G401.6 (cell line): ENCODE measurements around the gene GPR137B.
"Not testable (repeated sequence)": the region's sequence is repeated elsewhere in the genome, so short reads cannot be mapped to it uniquely, and the experiment has no call there.

Experiments used
- FAIRE-seq: peaks from 2 replicates; lab custom pipeline; 2012; peaks lifted over from hg19 to GRCh38; lab: Jason Lieb, UNC

The GPR137B gene

GRCh38 chr1:236144446-236145150 lies 2.3 kb downstream of the GPR137B start:
- no peak for FAIRE-seq

GRCh38 chr1:236147068-236147467 lies 4.7 kb downstream of the GPR137B start:
- FAIRE-seq: no peak

DNA sequence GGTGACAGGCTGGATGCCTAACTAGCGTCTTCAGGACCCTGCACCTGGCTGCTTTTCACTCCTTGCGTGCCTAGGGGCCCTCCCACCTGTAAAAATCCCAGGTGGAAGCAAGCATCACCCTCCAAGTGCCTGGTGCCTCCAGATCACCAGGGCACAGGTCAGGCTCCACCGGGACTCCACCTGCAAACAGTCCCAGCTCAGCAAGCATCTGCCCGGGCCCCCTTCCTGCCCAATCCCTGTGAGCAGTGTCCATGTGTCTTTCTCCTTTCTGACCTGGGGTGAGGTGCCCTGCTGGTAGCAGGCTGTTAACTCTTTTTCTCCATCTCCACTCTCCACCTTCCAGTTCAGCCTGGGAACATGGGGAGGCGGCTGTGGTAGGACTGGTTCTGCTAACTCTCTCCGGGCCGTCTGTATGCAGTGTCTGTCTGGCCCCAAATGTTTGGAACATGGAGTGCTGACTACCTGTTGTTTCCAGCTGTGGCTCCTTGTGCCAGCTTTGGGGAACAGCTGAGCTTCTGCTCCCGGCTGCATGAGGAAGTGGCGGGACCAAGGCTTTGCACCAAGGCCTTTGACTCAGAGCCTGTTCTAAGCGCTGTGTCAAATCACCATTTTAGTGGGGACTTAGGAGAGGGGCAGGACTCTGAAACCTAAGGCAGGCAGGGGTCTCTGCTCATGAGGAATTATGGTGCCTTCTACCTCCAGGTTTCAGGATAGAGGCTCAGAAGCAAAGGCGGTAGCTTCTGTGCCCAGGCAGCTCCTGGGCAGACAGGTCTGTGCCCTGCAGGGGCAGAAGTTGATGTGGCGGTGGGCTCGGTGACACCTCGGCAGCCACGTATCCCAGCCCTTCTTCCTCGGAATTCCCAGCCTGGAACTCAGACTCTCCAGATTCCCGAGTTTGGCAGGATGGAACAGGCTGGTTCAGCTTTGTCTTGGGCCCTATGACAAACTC lies 5.5 kb downstream of the GPR137B start:
- FAIRE-seq: no peak

DNA sequence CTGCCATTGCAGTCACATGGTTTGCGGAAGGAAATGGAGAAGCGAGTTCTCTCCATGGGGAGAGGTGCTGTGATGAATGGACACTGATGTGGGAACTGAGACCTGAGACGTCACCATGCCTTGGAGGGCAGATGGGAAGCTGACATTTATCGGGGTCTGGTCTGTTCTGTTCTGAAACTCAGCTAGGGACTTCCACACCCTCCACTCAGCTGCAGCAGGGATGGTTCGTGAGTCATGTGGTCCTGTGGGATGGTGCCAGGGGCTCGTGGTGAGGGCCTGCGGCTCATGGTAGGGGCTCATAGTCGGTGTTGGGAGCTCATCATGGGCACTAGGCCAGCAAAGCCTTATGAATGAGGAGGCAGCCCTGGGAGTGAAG lies 6.1 kb downstream of the GPR137B start:
- FAIRE-seq: no peak

DNA sequence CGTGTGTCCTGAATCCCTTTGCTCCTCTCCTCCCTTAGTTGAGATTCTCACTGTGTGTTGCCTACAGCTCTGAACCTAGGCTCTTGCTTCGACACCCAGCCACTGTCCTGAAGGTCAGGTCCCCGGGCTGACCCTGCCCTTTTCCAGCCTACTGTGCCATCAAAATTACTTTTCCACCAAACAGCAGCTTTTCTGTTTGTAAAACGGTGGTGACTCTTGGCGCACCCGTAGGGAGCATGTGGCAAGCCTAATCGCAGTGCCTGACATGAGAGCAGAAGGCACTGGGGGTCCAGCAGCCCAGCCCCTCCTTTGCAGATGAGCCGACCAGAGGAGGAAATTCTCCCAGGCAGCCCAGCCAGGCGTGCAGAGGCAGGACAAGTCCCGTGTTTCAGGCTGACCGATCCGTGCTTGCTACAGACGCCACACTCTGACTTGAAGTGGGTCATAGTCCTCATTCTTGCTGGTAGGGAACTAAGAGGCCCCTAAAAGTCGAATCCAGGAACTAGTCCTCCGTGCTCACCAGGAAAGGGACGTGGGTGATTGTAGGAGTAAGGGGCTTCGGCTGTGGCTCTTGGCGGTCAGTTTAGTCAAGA lies 6.8 kb downstream of the GPR137B start:
- no peak for FAIRE-seq

DNA sequence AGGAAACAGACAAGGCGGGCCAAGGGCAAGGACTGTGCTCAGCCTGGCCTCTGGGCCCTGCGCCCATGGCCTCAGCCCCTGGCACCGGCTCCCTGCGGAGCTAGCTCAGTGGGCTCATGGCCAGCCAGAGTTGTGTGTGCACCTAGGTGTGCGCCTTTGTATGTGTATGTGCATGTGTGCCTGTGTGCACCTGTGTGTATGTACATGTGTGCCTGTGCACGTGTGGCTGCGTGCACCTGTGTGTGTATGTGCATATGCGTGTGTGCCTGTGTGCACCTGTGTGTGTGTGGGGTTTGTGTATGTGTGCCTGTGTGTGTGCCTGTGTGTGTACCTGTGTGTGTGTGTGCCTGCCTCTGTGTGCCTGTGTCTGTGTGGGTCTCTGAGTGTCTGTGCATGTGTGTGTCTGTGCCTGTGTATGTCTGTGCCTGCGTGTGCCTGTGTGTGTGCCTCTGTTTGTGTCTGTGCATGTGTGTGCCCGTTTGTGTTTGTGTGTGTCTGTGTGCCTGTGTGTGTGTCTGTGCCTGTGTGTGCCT lies 7.4 kb downstream of the GPR137B start:
- no peak for FAIRE-seq

DNA sequence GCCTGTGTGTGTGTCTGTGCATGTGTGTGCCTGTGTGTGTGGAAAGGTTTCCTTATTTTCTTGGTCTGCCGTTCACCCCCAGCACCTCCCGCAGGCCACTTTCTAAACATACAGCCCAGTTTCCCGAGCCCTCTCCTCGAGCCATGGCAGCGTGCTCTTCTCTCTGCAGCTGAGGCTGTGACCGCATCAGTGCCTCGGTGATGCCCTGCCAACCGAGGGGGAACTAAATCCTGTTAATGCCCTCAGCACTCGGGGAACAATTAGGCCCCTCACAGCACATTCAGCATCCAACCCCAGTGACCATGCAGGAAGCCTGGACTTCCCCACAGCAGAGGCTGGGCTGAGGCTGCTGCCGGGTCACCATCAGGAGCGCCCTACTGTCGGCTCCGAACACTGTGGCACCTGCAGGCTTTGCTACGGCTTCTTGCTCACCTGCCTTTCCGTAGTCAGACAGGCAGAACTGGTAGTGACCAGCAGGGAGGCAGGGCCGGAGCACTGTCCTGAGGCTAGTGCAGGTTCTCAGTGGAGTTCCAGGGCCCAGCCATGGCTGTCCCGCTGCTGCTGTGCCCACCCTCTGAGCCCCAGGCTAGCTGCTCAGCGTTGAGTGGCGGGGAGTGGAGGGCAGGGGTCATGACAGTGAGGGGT lies 8.1 kb downstream of the GPR137B start:
- FAIRE-seq: no peak

GRCh38 chr1:236150986-236151385 lies 8.6 kb downstream of the GPR137B start:
- no peak for FAIRE-seq

GRCh38 chr1:236151739-236152424 lies 9.5 kb downstream of the GPR137B start:
- no peak for FAIRE-seq

DNA sequence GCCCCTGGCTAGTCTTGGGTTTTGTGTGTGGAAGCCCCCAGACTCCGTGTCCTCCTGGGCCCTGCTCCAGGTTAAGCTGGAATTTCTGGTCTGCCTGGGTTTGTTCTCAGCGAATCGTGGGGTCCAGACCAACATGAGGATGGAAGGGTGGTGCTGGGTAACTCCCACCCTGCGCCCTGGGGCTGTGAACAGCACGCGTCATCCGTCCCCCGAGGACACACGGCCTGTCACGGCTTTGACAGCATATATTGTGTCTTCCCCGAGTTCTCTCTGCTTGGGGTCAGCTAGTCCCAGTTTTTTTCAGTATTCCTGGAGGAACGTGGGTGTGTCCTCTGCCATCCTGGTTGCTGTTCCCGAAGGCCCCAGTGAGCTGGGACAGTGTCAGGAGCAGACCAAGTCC lies 11.8 kb downstream of the GPR137B start:
- no peak for FAIRE-seq

GRCh38 chr1:236154671-236155398 lies 12.5 kb downstream of the GPR137B start:
- no peak for FAIRE-seq

DNA sequence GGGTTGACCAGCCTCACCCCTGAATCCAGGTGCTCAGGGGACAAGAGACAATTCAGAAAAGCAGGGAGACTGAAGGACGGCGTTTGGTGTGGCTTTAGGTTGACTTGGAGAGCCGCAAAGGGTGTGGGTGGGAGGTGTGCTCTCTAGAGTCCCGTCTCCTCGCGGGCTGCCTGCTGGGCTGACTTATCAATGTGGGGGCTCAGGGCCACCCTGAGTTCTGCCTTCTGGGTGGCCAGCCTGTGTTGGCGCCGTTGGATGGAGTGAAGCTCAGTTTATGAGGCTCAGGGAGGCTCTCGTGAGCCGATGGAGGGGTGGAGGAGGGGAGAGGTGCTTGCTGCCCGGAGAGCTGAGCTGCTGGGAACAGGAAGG lies 13.0 kb downstream of the GPR137B start:
- FAIRE-seq: no peak

DNA sequence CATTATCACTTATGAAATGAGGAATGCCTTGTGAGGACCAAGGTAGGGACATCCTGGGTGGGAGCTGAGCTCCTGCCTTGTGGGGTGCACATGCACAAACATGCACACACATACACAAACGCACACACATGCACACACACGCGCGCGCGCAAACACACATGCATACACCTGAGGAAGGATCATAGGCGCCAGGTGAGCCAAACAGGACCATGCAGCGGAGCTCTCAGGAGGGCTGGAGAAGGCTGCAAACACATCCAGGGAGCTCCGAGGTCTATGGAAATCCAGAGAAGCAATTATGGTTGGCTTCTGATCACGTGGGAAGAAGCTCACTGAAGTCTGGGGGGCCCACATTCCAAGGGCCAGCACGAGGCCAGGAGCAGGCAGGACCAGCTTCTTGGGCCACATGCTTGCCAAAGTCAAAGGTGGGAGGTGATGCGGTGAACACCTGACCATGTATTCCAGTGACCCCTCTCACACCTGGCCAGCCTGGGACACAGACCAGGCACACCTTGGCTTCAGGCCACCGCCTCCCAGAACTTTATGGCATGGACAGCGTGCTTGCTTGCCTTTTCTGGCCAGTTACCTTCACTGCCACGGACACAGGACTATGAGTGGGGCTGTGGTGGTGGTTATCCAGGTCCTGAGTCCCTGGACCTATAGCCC lies 13.6 kb downstream of the GPR137B start:
- FAIRE-seq: no peak

GRCh38 chr1:236156512-236157208 lies 14.3 kb downstream of the GPR137B start:
- FAIRE-seq: no peak

DNA sequence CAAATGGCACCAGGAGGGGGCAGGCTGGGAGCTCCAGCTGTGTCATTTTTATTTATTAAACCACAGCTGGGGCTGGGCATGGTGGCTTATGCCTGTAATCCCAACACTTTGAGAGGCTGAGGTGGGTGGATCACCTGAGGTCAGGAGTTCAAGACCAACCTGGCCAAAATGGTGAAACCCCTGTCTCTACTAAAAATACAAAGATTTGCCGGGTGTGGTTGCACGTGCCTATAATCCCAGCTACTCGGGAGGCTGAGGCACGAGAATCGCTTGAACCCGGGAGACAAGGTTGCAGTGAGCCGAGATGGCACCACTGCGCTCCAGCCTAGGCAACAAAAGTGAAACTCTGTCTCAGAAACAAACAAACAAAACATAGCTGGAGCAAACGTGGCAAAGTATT lies 15.7 kb downstream of the GPR137B start:
- FAIRE-seq: not testable (repeated sequence)

GRCh38 chr1:236158719-236159118 lies 16.4 kb downstream of the GPR137B start:
- no peak for FAIRE-seq

DNA sequence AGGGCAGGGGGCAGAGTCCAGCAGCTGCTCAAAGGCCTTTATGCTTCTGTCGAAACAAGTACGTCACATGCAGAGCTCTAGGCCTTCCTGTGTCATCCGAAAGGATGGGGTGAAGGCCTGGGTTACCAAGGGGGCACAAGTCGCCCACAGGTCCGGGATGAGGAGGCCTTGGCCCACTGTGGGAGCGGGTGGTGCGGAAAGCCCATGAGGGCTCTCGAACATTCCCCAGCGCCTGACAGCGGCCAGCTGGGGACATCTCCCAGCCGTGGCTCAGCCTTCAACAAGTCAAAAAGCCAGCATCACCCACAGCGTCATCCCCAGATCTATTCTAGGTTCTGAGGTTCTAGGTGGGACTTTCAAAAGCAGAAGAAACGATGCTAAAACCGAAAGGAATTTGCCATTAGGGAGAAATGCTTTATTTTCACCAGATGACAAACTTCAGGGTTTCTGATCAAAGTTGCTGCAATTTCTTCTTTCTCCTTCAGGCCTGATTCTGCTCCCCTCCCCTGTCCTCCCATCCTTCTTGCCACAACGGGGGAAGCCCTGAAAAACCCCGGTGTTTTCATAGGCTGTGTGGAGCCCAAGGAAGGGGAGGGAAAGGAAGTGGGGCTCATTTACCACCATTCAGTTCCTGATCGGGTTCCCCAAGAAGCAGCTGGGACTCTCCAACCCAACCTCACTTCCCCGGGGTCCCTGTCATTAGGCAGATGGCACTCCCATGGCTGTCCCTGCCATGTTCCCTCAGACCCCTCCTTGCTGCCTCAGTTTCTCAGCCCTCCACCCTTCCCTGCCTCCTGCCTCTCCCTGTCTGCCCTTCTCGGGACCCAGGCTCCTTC lies 17.6 kb downstream of the GPR137B start:
- FAIRE-seq: no peak

DNA sequence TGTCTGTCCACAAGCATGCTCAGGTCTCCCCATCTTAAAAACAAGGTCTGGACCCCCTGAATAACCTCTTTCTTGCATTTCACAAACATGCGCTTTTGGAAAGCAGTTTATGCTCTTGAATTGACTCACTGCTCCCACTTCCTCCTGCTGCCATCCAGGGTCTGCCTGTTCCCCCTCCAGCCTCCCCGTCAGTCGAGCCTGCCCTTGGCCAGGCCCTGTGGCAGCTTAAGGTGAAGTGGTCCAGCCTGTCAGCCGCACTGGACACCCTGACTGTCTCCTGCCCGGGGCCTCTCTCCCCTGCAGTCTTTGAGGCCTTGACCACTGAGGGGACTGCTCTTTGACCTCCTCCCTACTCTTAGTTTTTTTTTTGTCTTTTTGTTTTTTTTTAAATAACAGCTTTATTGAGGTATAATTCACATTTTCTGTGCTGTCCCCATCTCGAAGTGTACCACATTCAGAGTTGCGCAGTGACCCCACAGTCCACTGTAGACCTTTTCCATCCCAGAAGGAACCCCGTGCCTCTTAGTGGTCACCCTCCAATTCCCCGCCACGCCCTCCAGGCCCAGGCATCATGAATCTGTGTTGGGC lies 18.3 kb downstream of the GPR137B start:
- FAIRE-seq: no peak

GRCh38 chr1:236161230-236161629 lies 18.9 kb downstream of the GPR137B start:
- FAIRE-seq: no peak
